Measurements from ENCODE around the gene TRA2B. TPM values are rescaled to one million over a fixed set of nuclear protein-coding genes. Genes with fewer than 3 reads are reported as not detected.

Gene TRA2B
- total RNA-seq, 1 donor from 2014 or later, result 103 TPM

- H3K4me1 ChIP-seq, result peaks cover 100% of the 10 kb centered on the region
- ATAC-seq, result no peak
- intact Hi-C loops (cut with DNase I), result no loop called here
Observed at GRCh38 chr3:185930393-185931107, 7.3 kb downstream of the TRA2B start.

GRCh38 chr3:185929192-185930151, 8.3 kb downstream of the TRA2B start:
- peaks cover 95% of the 10 kb centered on the region for H3K4me1 ChIP-seq
- no peak overlapping the region for H3K27ac ChIP-seq
- no peaks in the 10 kb centered on the region for H3K9me3 ChIP-seq
- H3K36me3 ChIP-seq, result peaks cover 40% of the 10 kb centered on the region
- TF ChIP-seq, protein P1, sequence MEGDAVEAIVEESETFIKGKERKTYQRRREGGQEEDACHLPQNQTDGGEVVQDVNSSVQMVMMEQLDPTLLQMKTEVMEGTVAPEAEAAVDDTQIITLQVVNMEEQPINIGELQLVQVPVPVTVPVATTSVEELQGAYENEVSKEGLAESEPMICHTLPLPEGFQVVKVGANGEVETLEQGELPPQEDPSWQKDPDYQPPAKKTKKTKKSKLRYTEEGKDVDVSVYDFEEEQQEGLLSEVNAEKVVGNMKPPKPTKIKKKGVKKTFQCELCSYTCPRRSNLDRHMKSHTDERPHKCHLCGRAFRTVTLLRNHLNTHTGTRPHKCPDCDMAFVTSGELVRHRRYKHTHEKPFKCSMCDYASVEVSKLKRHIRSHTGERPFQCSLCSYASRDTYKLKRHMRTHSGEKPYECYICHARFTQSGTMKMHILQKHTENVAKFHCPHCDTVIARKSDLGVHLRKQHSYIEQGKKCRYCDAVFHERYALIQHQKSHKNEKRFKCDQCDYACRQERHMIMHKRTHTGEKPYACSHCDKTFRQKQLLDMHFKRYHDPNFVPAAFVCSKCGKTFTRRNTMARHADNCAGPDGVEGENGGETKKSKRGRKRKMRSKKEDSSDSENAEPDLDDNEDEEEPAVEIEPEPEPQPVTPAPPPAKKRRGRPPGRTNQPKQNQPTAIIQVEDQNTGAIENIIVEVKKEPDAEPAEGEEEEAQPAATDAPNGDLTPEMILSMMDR (IDR thresholded peaks at IDR 0.05), result no peak
- DNase-seq (no peak), ATAC-seq (peak in 1 of 2 donors; percentile 41)
- peak overlapping the region; percentile 1 for H3K4me3 ChIP-seq
- intact Hi-C loops (cut with DNase I), result no loop called here
- H3K27me3 ChIP-seq (ENCODE audit: low read depth), result no peaks in the 10 kb centered on the region

More at GRCh38 chr3:185930393-185931107, 7.3 kb downstream of the TRA2B start:
- Histone ChIP-seq H3K27me3 (ENCODE audit: low read depth) (no peaks in the 10 kb centered on the region), H3K36me3 (peaks cover 29% of the 10 kb centered on the region), H3K9me3 (no peaks in the 10 kb centered on the region), H3K4me3 (peak overlapping the region; percentile 1), H3K27ac (no peak overlapping the region)
- TF ChIP-seq, protein P1 (IDR thresholded peaks at IDR 0.05), result no peak
- no peak for DNase-seq

DNA sequence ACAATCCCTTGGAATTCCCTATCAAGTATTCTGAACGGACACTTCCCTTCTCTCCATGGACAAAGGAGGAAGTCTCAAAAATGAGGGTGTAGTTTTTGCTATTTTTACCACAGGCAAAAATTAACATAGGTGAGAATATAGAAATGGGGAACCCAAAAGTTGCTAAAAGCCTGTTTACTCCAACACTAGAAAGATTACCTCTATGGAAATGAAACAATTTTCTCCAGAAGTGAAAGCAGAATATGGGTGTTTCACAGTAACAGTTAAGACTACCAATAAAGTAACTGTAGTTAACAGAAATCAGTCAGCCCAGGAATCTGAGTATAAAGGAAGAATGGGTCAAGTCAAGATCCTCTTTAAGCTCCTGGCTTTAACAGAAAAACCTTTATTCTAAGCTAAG, 9.3 kb downstream of the TRA2B start:
- DNase-seq, result no peak
- peak in 1 of 2 donors; percentile 7 for ATAC-seq
- peaks cover 89% of the 10 kb centered on the region for H3K4me1 ChIP-seq
- H3K4me3 ChIP-seq, result peak overlapping the region; percentile 1
- H3K27me3 ChIP-seq (ENCODE audit: low read depth), result no peaks in the 10 kb centered on the region
- intact Hi-C loops (cut with DNase I), result no loop called here
- H3K27ac ChIP-seq, result no peak overlapping the region
- H3K36me3 ChIP-seq, result peaks cover 49% of the 10 kb centered on the region
- no peaks in the 10 kb centered on the region for H3K9me3 ChIP-seq
- TF ChIP-seq, protein P1 (IDR thresholded peaks at IDR 0.05), result no peak

GRCh38 chr3:185927501-185928200, 10.2 kb downstream of the TRA2B start:
- H3K9me3 ChIP-seq, result no peaks in the 10 kb centered on the region
- no peak for ATAC-seq
- intact Hi-C loops (cut with DNase I), result no loop called here
- peaks cover 58% of the 10 kb centered on the region for H3K36me3 ChIP-seq
- H3K4me3 ChIP-seq, result peak overlapping the region; percentile 1
- H3K27me3 ChIP-seq (ENCODE audit: low read depth), result no peaks in the 10 kb centered on the region
- no peak overlapping the region for H3K27ac ChIP-seq
- H3K4me1 ChIP-seq, result peaks cover 81% of the 10 kb centered on the region
- no peak for DNase-seq
- TF ChIP-seq, protein P1 (IDR thresholded peaks at IDR 0.05), result no peak

GRCh38 chr3:185926445-185926844, 11.4 kb downstream of the TRA2B start:
- Histone ChIP-seq H3K4me1 (peaks cover 69% of the 10 kb centered on the region), H3K9me3 (no peaks in the 10 kb centered on the region), H3K4me3 (no peak overlapping the region), H3K27ac (no peak overlapping the region), H3K27me3 (ENCODE audit: low read depth) (no peaks in the 10 kb centered on the region), H3K36me3 (peaks cover 70% of the 10 kb centered on the region)
- ATAC-seq, result no peak
- TF ChIP-seq, protein P1 (IDR thresholded peaks at IDR 0.05), result no peak
- intact Hi-C loops (cut with DNase I), result no loop called here
- DNase-seq, result no peak
